B cell (primary cell): ENCODE data around the gene SLC44A4. TPM values are rescaled to one million over a fixed set of nuclear protein-coding genes. Genes with fewer than 3 reads are reported as not detected.

Experiments
- ATAC-seq: fragments of 200-7000 bp; cut with Tn5 transposase; one replicate; pipeline ENCODE4 v1.10.0; 2021; ENCODE audit warnings: low read depth, mild to moderate bottlenecking, moderate number of reproducible peaks, moderate library complexity
- CTCF ChIA-PET: fragments of 350-600 bp; sonication (Branson Sonifier 250); formaldehyde crosslinking; loops from one replicate; lab custom pipeline; 2021; ENCODE audit warnings: antibody characterized with exemption, inconsistent platforms; lab: Charles Lee
- POLR2A ChIA-PET: fragments of 350-600 bp; sonication (Branson Sonifier 250); formaldehyde crosslinking; loops from one replicate; lab custom pipeline; 2021; ENCODE audit warnings: antibody characterized with exemption; lab: Charles Lee
- DNase-seq: peaks from one replicate; pipeline ENCODE4 v3.0.0; 2013
- H2AFZ ChIP-seq: 2 replicates; pipeline ENCODE4 v1.6.1; 2012; ENCODE audit warnings: mild to moderate bottlenecking, low read depth, low read length; ENCODE audit not compliant: insufficient read depth, poor library complexity, severe bottlenecking
- H3K27ac ChIP-seq, 2 donors: 1 replicate in 1 of 2; 2 replicates in 1 of 2; pipeline ENCODE4 v1.5.1; 2012 to 2013; ENCODE audit warnings: low read length in 2 of 2, mild to moderate bottlenecking in 2 of 2, moderate library complexity in 1 of 2
- H3K27me3 ChIP-seq, 4 experiments: fragments of 200-600 bp in 1 of 4; sonication (generic) in 1 of 4; replicated peaks in 1 of 4; 1 replicate in 2 of 4; 2 replicates in 2 of 4; pipeline versions ENCODE4 v1.6.1 to v1.7.0; 2013 to 2016; ENCODE audit warnings: low read length in 3 of 4, mild to moderate bottlenecking in 2 of 4, mixed read lengths in 1 of 4, moderate library complexity in 1 of 4; ENCODE audit not compliant: insufficient read depth in 4 of 4, control insufficient read depth in 3 of 4; ENCODE audit errors: control extremely low read depth in 1 of 4
- H3K36me3 ChIP-seq, 2 experiments: replicated peaks in 1 of 2; 1 replicate in 1 of 2; 2 replicates in 1 of 2; pipeline versions ENCODE4 v1.6.1 to v1.7.1; 2013; ENCODE audit warnings: low read length in 1 of 2; ENCODE audit not compliant: insufficient read depth in 2 of 2, control insufficient read depth in 1 of 2; ENCODE audit errors: control extremely low read depth in 1 of 2, extremely low read depth in 1 of 2
- H3K4me1 ChIP-seq, 2 donors: fragments of 200-600 bp in 1 of 2; sonication (generic) in 1 of 2; 1 replicate in 1 of 2; 2 replicates in 1 of 2; pipeline versions ENCODE4 v1.5.1 to v1.6.1; 2013 to 2017; ENCODE audit warnings: low read length in 2 of 2; ENCODE audit not compliant: control insufficient read depth in 2 of 2, insufficient read depth in 2 of 2
- H3K4me2 ChIP-seq: replicated peaks from 2 replicates; pipeline ENCODE3; 2012; ENCODE audit warnings: mild to moderate bottlenecking, low read depth, low read length; ENCODE audit not compliant: poor library complexity, severe bottlenecking
- H3K4me3 ChIP-seq, 5 experiments: fragments of 200-600 bp in 1 of 5; sonication (generic) in 1 of 5; 1 replicate in 3 of 5; 2 replicates in 2 of 5; pipeline versions ENCODE4 v1.5.1 to v1.7.0; 2011 to 2016; ENCODE audit warnings: low read length in 4 of 5, mild to moderate bottlenecking in 4 of 5, low read depth in 2 of 5, control low read depth in 1 of 5, moderate library complexity in 1 of 5; ENCODE audit not compliant: insufficient read depth in 1 of 5; ENCODE audit errors: control extremely low read depth in 1 of 5, extremely low read depth in 1 of 5
- H3K79me2 ChIP-seq: fragments of 200-600 bp; sonication (generic); one replicate; pipeline ENCODE4 v1.6.0; 2016; ENCODE audit warnings: low read length; ENCODE audit not compliant: control insufficient read depth, insufficient read depth
- H3K9ac ChIP-seq: fragments of 200-600 bp; sonication (generic); 2 replicates; pipeline ENCODE4 v1.6.1; 2017; ENCODE audit warnings: mild to moderate bottlenecking, low read length, moderate library complexity
- H3K9me3 ChIP-seq, 3 donors: one replicate each; pipeline versions ENCODE4 v1.6.1 to v1.7.1; 2013; ENCODE audit warnings: low read length in 2 of 3; ENCODE audit not compliant: control insufficient read depth in 2 of 3, insufficient read depth in 1 of 3; ENCODE audit errors: control extremely low read depth in 1 of 3
- H4K20me1 ChIP-seq: 2 replicates; pipeline ENCODE4 v1.6.0; 2012; ENCODE audit warnings: mild to moderate bottlenecking, low read length; ENCODE audit not compliant: insufficient read depth, control insufficient read depth, poor library complexity, severe bottlenecking
- H3K27ac Mint-ChIP-seq: one replicate; pipeline ENCODE4 v1.8.0; 2021; ENCODE audit warnings: mixed read lengths
- H3K27me3 Mint-ChIP-seq: one replicate; pipeline ENCODE4 v1.8.0; 2021; ENCODE audit warnings: mixed read lengths
- H3K4me1 Mint-ChIP-seq: one replicate; pipeline ENCODE4 v1.8.0; 2021; ENCODE audit warnings: mixed read lengths
- H3K4me3 Mint-ChIP-seq: one replicate; pipeline ENCODE4 v1.8.0; 2021; ENCODE audit warnings: mixed read lengths
- H3K9me3 Mint-ChIP-seq: one replicate; pipeline ENCODE4 v1.8.0; 2022; ENCODE audit warnings: mixed read lengths; ENCODE audit not compliant: insufficient read depth
- CTCF ChIP-seq: fragments of 200-600 bp; IDR thresholded peaks from one replicate; pipeline ENCODE4 v1.8.0; 2022; ENCODE audit warnings: antibody characterized with exemption, mild to moderate bottlenecking
- EZH2 ChIP-seq: IDR thresholded peaks from 2 replicates; pipeline ENCODE4 v1.6.1; 2012; ENCODE audit warnings: borderline replicate concordance, low read depth, mild to moderate bottlenecking, moderate library complexity, low read length; ENCODE audit not compliant: insufficient read depth, poor library complexity, severe bottlenecking
- WGBS: methylation state at CpG from one replicate; pipeline ENCODE4 v1.1.5; 2013; ENCODE audit warnings: missing lambda C conversion rate; ENCODE audit not compliant: insufficient coverage; 5-methylcytosine and 5-hydroxymethylcytosine counted together
- intact Hi-C: fragments of 100-400 bp; cut with micrococcal nuclease; formaldehyde crosslinking; loops from one replicate; pipeline ENCODE4 v1.10.0; 2022
- polyA plus RNA-seq: library from polyadenylated mRNA; depleted of rRNA; stranded (reverse); fragments of >200 nt; gene quantifications from 2 replicates; pipeline ENCODE4 v1.2.3, GENCODE V29; 2012
- total RNA-seq, 2 donors: library from RNA; stranded (reverse); fragments of 120-200 nt in 1 of 2; gene quantifications; 1 replicate in 1 of 2; 2 replicates in 1 of 2; pipeline versions ENCODE4 v1.2.3 to v1.2.4, GENCODE V29; 2013 to 2022

SLC44A4 gene
- total and polyA plus RNA-seq, 2 donors (not counting 1 experiment from before 2014, with no cell fraction given): not detected

GRCh38 chr6:31830886-31831335, 47.9 kb downstream of the SLC44A4 start:
- Histone ChIP-seq H3K9me3 (no peaks in the 10 kb centered on the region), H3K4me3 (peak overlapping the region; percentile 25 to 73 (median 58)), H3K4me2 (peak overlapping the region; percentile 96), H3K4me1 (peaks cover 29 to 57% of the 10 kb centered on the region in 2 donors), H4K20me1 (peaks cover 5% of the 10 kb centered on the region), H3K9ac (peak overlapping the region; percentile 77), H3K36me3 (no peaks in the 10 kb centered on the region), H2AFZ (peak overlapping the region; percentile 71), H3K79me2 (peaks cover 30% of the 10 kb centered on the region), H3K27ac (peak overlapping the region in 1 of 2 donors; percentile 70), H3K27me3 (no peaks in the 10 kb centered on the region)
- no peaks in the 10 kb centered on the region for H3K27me3 Mint-ChIP-seq
- peaks cover 39% of the 10 kb centered on the region for H3K4me1 Mint-ChIP-seq
- intact Hi-C loops: loop anchor here (1.0 to 10.0 kb wide), 6 partner anchors 16 to 284 kb away; partner anchors contain the start of genes DXO, HSPA1A, HSPA1L and NFKBIL1
- H3K9me3 Mint-ChIP-seq: no peaks in the 10 kb centered on the region
- no peak for TF ChIP-seq CTCF
- TF ChIP-seq EZH2: no peak
- DNase-seq (no peak), ATAC-seq (no peak)
- peak overlapping the region; percentile 89 for H3K27ac Mint-ChIP-seq
- H3K4me3 Mint-ChIP-seq: peak overlapping the region; percentile 96
- ChIA-PET POLR2A (interaction anchor here (0.6 to 4.9 kb wide), 12 partner anchors 17 to 470 kb away, joined by 3 to 37 read pairs (median 6); partner anchors contain the start of genes CSNK2B, DDAH2, HSPA1A and HSPA1L), CTCF (interaction anchor here (0.6 to 4.7 kb wide), 32 partner anchors 13 to 1485 kb away, joined by 3 to 75 read pairs (median 7); partner anchors contain the start of genes ABHD16A, ATP6V1G2, CLIC1 and DDAH2)
- 71% methylated on average over 4 of the region's 6 CpGs for WGBS
